GM08714 (cell line): ENCODE data around the gene OR10A3.

ENCODE experiments used
- H3K4me3 ChIP-seq: fragments of 200-500 bp; sonication (Bioruptor generic); 2 replicates; pipeline ENCODE4 v1.5.1; 2014; ENCODE audit warnings: mild to moderate bottlenecking, low read length, inconsistent platforms
- ZNF274 ChIP-seq: IDR thresholded peaks from 2 replicates; pipeline ENCODE4 v1.6.1; 2012; ENCODE audit warnings: mild to moderate bottlenecking, low read depth, low read length

OR10A3 gene

DNA sequence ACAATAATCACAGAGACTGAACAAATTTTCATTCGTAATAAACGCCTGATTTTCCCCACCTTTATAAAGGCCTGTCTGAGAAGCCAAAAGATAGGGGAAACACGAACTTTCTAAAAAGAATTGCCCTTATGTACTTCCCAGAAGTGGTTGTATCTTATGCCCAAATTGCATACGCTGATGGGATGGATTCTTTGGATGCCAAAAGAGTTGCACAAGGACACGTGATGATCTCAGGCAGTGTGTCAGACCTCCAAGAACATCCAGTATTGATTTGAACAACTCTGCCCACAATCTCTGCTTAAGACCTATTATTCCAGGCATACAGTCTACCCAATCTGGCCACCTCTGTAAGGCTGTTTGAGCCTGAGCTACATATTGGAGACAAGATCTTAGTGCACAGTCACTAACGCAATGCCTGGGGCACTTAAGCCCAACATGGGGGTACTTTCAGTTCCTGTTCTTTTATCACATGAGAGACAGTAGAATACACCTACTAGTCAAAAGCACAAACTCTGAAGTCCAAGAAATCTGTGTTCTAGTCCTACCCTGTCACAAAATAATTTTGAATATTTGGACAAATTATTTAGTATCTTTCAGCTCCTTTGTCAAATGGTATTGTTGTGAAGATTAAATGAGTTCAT is 49.3 kb downstream of the OR10A3 start:
- H3K4me3 ChIP-seq: no peak overlapping the region
- TF ChIP-seq ZNF274: no peak

DNA sequence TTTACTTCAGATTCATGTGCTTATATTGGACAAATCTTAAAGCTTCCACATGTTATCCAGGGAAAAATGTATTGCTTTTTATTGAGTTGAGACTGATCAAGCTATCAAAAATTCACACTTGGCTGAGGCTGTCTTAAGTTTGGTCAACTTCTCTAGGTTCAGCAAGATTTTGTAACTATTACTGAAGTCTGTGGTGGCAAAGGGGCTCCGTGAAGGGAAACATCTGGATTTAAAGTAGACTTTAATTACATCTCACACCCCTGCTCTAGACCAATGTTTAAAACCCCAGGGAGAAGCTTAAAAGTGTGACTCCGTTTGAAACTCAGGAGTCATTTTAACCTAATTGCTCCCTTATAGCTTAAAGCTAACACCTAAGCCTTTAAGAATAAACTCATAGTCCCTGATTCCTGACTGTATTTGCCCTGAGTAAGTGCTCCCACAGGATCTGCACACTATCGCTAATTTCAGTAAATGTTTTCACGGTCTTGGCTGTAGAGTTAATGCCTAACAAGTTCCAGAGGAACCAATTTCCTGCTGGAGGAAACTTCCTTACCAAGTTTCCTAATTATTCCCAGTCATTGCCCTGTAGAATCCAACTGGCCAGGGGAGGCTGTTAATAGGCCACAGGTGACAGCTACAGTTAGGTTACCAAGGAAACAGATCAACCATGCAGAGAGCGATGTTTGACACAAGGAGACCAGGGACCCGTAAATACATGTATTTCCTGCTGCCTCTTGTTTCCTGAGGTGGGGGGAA is 50.9 kb downstream of the OR10A3 start:
- TF ChIP-seq ZNF274: no peak
- no peak overlapping the region for H3K4me3 ChIP-seq

DNA sequence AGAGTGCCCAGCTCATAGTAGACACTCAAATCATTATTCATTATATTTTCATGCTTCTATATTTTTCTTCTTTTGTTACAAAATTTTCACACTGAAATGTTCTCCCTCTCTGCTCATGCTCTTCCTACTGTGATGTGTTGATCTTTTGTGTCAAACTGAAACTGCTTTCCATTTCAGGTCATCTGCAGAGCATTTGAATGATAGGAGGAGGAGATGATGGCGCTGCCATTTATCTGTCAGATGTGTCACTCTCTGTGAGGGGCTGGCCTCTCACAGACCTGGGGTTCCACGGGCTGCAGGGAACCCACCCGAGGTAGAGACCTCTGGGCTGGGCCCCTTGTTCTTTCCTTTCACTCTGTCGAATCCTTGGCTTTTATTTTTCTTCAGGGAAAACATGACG is 51.5 kb downstream of the OR10A3 start:
- TF ChIP-seq ZNF274: no peak
- H3K4me3 ChIP-seq: peak overlapping the region; percentile 4; the same call in 1 of the 2 replicates
